Panc1 (cell line): ENCODE data around the gene TRAPPC13. TPM values are rescaled to one million over a fixed set of nuclear protein-coding genes. Genes with fewer than 3 reads are reported as not detected.

ENCODE experiments used
- ATAC-seq: fragments of 200-7000 bp; cut with Tn5 transposase; 2 replicates; pipeline ENCODE4 v1.9.1; 2020; ENCODE audit warnings: mild to moderate bottlenecking, moderate library complexity
- BruUV-seq: library from RNA; stranded (reverse); fragments of 400-500 nt; replicated peaks from 2 replicates; lab custom pipeline; 2021; lab: Mats Ljungman, UMichigan
- CTCF ChIA-PET: fragments of 300-600 bp; sonication (Branson Sonifier 250); formaldehyde crosslinking; loops from one replicate; lab custom pipeline; 2022; ENCODE audit warnings: antibody characterized with exemption; lab: Charles Lee
- POLR2A ChIA-PET: fragments of 300-600 bp; sonication (Branson Sonifier 250); formaldehyde crosslinking; loops from one replicate; lab custom pipeline; 2022; ENCODE audit warnings: antibody characterized with exemption; lab: Charles Lee
- DNase-seq: peaks from one replicate; pipeline ENCODE4 v3.0.0-alpha.2; 2010; ENCODE audit warnings: low read depth, low spot score
- H3K27ac ChIP-seq: 2 replicates; pipeline ENCODE4 v1.5.1; 2011; ENCODE audit warnings: mild to moderate bottlenecking, low read length, inconsistent platforms
- H3K27me3 ChIP-seq: fragments of 200-500 bp; sonication (Bioruptor generic); 2 replicates; pipeline ENCODE4 v1.6.0; 2014; ENCODE audit warnings: low read length, inconsistent platforms; ENCODE audit not compliant: control insufficient read depth, insufficient read depth
- H3K36me3 ChIP-seq: fragments of 200-500 bp; sonication (Bioruptor generic); 2 replicates; pipeline ENCODE4 v1.5.1; 2014; ENCODE audit warnings: inconsistent platforms, mild to moderate bottlenecking, low read length, moderate library complexity; ENCODE audit not compliant: control insufficient read depth, insufficient read depth
- H3K4me1 ChIP-seq: 2 replicates; pipeline ENCODE4 v1.5.1; 2011; ENCODE audit warnings: inconsistent platforms, mild to moderate bottlenecking, low read length, moderate library complexity; ENCODE audit not compliant: control insufficient read depth, insufficient read depth
- H3K4me3 ChIP-seq, 2 experiments: 2 replicates each; pipeline ENCODE4 v1.5.1; 2011 to 2012; ENCODE audit warnings: low read depth in 2 of 2, low read length in 2 of 2, mild to moderate bottlenecking in 2 of 2, inconsistent platforms in 1 of 2, moderate library complexity in 1 of 2
- H3K9me3 ChIP-seq: fragments of 200-500 bp; sonication (Bioruptor generic); 2 replicates; pipeline ENCODE4 v1.5.1; 2014; ENCODE audit warnings: low read depth, mild to moderate bottlenecking, inconsistent platforms, low read length, moderate library complexity; ENCODE audit not compliant: control insufficient read depth, insufficient read depth
- POLR2AphosphoS5 ChIP-seq: IDR thresholded peaks from 2 replicates; pipeline ENCODE4 v1.6.1; 2012; ENCODE audit warnings: mild to moderate bottlenecking, low read depth, low read length, moderate library complexity
- SIN3A ChIP-seq: IDR thresholded peaks from 2 replicates; pipeline ENCODE4 v1.6.1; 2012; ENCODE audit warnings: low read depth, mild to moderate bottlenecking, low read length, moderate library complexity, borderline replicate concordance; ENCODE audit not compliant: insufficient read depth
- TCF7L2 ChIP-seq: IDR thresholded peaks from 2 replicates; pipeline ENCODE4 v1.6.1; 2011; ENCODE audit warnings: mild to moderate bottlenecking, low read depth, low read length, inconsistent platforms
- in situ Hi-C: cut with HindIII; loops from 2 replicates; pipeline ENCODE4 v1.10.0; 2016; ENCODE audit warnings: low sequenced_read_pairs, low pct_unique_long_range_greater_than_20kb
- intact Hi-C: fragments of 100-400 bp; cut with micrococcal nuclease; formaldehyde crosslinking; loops from one replicate; pipeline ENCODE4 v1.10.0; 2022; ENCODE audit not compliant: unreplicated experiment
- total RNA-seq: library from RNA; stranded (reverse); gene quantifications from one replicate; pipeline ENCODE4 v1.2.1, GENCODE V29; 2021; ENCODE audit not compliant: unreplicated experiment
- TF ChIP-seq, protein P1 (sequence below): fragments of 450-650 bp; IDR thresholded peaks from 2 replicates; pipeline ENCODE4 v1.5.1; 2017; ENCODE audit warnings: mild to moderate bottlenecking
- TF ChIP-seq, protein P2 (sequence below), 2 experiments: IDR thresholded peaks; 2 replicates each; pipeline ENCODE4 v1.6.1; 2011 to 2012; ENCODE audit warnings: low read depth in 2 of 2, control low read depth in 1 of 2, low read length in 1 of 2, mild to moderate bottlenecking in 1 of 2, moderate library complexity in 1 of 2; ENCODE audit not compliant: insufficient read depth in 1 of 2

The TRAPPC13 gene
- total RNA-seq, 1 experiment from 2014 or later = 17.3 TPM

DNA sequence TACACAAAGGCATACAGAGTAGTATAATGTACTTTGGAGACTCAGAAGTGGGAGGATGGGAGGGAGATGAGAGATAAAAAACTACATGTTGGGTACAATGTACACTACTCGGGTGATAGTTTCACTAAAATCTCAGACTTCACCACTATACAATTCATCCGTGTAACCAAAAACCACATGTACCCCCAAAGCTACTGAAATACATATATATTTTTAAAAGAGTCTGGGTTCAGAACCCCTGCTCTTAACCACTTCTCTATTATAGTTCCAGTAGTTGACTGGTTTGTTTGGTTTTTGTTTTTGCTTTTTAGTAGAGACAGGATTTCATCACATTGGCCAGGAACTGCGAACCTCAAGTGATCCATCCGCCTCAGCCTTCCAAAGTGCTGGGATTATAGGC lies 74.5 kb downstream of the TRAPPC13 start:
- DNase-seq = no peak
- no TSS peak for BruUV-seq
- CTCF ChIA-PET = no interaction called here

DNA sequence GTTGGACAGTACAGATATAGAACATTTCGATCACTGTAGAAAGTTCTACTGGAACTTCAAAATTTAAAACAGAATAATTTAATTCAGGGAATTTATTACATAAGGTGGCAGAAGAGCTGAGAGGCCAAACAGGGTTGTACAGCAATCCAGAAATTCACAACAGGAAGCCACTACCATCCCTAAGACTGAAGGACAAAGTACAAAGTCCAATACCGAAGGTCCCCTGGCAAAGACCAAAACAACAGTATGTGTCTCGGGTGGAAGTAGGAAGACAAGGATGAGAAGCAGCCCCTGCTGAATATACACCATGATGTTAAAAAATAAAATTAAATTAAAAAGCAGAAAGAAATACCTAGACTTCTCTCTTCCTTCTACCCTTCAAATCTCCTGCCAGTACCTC lies 77.2 kb downstream of the TRAPPC13 start:
- POLR2A ChIA-PET = no interaction called here
- no peaks in the 10 kb centered on the region for H3K9me3 ChIP-seq
- no peaks in the 10 kb centered on the region for H3K27me3 ChIP-seq
- H3K4me3 ChIP-seq = no peak overlapping the region
- H3K27ac ChIP-seq = no peak overlapping the region
- CTCF ChIA-PET = no interaction called here
- no peaks in the 10 kb centered on the region for H3K36me3 ChIP-seq
- ATAC-seq (no peak), DNase-seq (no peak)
- TF ChIP-seq POLR2AphosphoS5 (no peak), SIN3A (no peak), TCF7L2 (no peak)
- TF ChIP-seq, protein P1, sequence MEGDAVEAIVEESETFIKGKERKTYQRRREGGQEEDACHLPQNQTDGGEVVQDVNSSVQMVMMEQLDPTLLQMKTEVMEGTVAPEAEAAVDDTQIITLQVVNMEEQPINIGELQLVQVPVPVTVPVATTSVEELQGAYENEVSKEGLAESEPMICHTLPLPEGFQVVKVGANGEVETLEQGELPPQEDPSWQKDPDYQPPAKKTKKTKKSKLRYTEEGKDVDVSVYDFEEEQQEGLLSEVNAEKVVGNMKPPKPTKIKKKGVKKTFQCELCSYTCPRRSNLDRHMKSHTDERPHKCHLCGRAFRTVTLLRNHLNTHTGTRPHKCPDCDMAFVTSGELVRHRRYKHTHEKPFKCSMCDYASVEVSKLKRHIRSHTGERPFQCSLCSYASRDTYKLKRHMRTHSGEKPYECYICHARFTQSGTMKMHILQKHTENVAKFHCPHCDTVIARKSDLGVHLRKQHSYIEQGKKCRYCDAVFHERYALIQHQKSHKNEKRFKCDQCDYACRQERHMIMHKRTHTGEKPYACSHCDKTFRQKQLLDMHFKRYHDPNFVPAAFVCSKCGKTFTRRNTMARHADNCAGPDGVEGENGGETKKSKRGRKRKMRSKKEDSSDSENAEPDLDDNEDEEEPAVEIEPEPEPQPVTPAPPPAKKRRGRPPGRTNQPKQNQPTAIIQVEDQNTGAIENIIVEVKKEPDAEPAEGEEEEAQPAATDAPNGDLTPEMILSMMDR = no peak
- TF ChIP-seq, protein P2, sequence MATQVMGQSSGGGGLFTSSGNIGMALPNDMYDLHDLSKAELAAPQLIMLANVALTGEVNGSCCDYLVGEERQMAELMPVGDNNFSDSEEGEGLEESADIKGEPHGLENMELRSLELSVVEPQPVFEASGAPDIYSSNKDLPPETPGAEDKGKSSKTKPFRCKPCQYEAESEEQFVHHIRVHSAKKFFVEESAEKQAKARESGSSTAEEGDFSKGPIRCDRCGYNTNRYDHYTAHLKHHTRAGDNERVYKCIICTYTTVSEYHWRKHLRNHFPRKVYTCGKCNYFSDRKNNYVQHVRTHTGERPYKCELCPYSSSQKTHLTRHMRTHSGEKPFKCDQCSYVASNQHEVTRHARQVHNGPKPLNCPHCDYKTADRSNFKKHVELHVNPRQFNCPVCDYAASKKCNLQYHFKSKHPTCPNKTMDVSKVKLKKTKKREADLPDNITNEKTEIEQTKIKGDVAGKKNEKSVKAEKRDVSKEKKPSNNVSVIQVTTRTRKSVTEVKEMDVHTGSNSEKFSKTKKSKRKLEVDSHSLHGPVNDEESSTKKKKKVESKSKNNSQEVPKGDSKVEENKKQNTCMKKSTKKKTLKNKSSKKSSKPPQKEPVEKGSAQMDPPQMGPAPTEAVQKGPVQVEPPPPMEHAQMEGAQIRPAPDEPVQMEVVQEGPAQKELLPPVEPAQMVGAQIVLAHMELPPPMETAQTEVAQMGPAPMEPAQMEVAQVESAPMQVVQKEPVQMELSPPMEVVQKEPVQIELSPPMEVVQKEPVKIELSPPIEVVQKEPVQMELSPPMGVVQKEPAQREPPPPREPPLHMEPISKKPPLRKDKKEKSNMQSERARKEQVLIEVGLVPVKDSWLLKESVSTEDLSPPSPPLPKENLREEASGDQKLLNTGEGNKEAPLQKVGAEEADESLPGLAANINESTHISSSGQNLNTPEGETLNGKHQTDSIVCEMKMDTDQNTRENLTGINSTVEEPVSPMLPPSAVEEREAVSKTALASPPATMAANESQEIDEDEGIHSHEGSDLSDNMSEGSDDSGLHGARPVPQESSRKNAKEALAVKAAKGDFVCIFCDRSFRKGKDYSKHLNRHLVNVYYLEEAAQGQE (IDR thresholded peaks at IDR 0.05; ENCODE audit: insufficient read depth in 1 of 2, low read depth in 2 of 2, low read length in 1 of 2) = no peak
- BruUV-seq = no TSS peak
- intact Hi-C loops = no loop called here
- no peaks in the 10 kb centered on the region for H3K4me1 ChIP-seq
- in situ Hi-C loops = no loop called here

More for the DNA sequence above, 74.5 kb downstream of the TRAPPC13 start:
- in situ Hi-C loops (no loop called here), intact Hi-C loops (no loop called here)
- TF ChIP-seq POLR2AphosphoS5 (no peak), TCF7L2 (no peak), SIN3A (no peak)
- TF ChIP-seq, protein P1 = no peak
- TF ChIP-seq, protein P2 (IDR thresholded peaks at IDR 0.05; ENCODE audit: insufficient read depth in 1 of 2, low read depth in 2 of 2, low read length in 1 of 2) = no peak
- no peak for ATAC-seq
- Histone ChIP-seq H3K4me1 (no peaks in the 10 kb centered on the region), H3K27ac (no peak overlapping the region), H3K4me3 (no peak overlapping the region), H3K9me3 (no peaks in the 10 kb centered on the region), H3K36me3 (no peaks in the 10 kb centered on the region), H3K27me3 (no peaks in the 10 kb centered on the region)
- POLR2A ChIA-PET = no interaction called here
